Glomerular visceral epithelial cell (primary cell): ENCODE data around the gene KNDC1.
"Not testable (repeated sequence)": the region's sequence is repeated elsewhere in the genome, so short reads cannot be mapped to it uniquely, and the experiment has no call there.

ENCODE experiments used
- DNase-seq: peaks from one replicate; pipeline ENCODE4 v3.0.0-alpha.2; 2016; ENCODE audit errors: extremely low spot score

Gene KNDC1

GRCh38 chr10:133161486-133162109 is 1.6 kb downstream of the KNDC1 start:
- no peak for DNase-seq

DNA sequence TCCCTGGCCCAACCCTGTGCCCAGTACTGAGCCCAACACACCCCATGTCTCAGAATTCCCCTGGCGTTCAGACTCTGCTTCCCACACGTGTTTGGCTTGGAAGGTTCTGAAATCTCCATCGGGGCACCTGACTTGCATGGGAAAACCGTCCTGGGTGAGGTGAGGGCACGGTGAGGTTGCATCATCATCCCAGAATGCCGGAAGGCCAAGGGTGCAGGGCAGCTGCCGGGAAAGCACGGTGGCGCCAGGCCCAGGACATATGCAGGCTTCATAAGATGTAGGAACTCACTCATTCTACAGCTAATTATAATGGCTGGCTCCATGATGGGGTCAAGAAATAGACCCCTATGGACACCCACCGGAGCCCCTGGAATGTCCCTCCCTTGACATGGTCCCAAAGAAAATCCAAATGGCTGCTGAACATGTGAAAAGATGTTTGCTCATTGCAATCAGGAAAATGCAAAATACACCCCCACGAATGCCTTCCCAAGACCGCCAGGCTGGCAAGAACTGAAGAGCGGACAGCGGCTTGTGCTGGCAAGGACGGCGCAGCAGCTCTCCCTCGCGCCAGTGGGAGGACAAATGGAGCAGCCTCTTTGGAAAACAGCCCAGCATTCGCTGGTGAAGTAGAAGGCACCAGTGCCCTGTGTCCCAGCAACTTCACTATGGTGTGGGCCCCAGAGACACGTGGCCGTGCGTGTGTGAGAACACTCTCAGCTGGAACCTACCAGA is 2.3 kb downstream of the KNDC1 start:
- DNase-seq: no peak

DNA sequence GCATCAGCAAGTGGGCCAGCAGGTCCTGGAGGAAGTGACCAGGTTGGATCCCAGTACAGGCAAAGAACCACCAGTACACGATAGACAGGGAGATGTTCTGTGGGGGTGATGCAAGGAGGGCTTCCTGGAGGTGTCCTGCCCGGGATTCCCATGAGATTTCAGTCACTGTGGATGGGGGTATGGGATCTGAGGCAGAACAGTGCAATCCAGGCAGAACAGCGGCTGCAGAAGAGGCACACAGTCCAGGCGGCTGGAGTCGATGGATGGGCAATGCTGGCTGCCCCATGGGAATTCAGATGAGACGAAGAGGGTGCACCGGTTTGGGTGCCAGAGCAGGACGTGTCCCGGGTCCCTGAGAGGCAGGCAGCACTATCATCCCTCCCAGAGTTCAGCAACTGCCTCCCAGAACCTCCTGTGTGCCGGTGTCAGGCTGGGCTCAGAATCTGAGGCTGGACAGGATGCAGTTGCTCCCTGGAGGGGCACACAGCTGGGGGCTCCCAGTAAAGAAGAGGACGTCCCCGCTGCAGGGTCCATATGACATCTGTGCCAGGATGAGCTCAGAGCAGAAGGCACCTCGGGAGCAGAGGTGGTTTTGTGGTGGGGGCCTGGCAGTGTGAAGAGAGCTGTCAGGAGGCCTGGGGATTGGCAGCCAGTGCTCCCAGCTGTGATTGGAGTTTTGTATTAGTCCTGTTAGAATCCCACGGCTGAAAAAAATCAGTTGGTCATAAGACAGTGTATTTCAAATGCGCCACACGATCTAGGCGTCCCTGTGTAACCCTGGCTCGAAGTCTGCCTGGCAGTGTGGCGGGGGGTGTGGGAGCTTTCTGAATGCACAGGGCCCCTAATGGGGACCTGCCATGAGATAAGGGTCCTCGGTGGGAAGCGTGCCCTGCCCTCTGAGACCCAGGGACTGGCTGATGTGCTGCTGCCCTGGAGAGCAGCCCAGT is 3.2 kb downstream of the KNDC1 start:
- no peak for DNase-seq

DNA sequence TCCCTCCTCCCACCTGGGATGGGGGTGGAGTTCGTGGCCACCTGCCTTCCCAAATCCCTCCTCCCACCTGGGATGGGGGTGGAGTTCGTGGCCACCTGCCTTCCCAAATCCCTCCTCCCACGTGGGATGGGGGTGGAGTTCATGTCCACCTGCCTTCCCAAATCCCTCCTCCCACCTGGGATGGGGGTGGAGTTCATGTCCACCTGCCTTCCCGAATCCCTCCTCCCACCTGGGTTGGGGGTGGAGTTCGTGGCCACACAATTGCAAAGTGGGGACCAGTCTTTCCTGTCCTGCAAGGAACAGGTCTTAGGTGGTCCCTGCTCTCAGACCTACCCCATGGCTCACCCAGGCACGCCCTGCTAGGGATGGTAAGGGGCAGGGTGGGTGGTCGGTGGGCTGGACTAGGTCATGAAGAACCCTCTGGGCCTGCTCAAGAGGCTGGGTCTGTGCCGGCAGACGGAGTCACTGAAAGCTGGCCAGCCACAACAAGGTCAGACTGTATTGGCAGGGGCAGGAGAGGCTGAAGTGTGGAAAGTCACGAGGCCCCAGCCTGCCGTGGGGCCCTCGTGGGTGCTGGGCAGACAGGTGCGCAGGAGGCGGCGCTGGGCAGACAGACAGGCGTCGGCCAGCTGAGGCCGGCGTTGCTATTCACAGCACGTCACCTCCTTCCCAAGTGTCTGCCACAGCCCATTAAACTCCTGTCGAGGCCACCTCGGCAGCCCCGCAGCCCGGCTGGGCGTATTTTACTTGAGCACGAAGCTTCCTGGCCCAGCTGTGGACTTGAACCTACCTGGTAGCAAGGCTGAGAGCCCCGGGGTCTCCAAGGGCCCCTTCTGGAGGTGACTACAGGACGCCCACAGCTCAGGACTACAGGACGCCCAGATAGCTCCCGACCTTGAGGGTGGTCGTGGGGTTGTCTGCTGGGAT is 4.1 kb downstream of the KNDC1 start:
- DNase-seq: no peak

DNA sequence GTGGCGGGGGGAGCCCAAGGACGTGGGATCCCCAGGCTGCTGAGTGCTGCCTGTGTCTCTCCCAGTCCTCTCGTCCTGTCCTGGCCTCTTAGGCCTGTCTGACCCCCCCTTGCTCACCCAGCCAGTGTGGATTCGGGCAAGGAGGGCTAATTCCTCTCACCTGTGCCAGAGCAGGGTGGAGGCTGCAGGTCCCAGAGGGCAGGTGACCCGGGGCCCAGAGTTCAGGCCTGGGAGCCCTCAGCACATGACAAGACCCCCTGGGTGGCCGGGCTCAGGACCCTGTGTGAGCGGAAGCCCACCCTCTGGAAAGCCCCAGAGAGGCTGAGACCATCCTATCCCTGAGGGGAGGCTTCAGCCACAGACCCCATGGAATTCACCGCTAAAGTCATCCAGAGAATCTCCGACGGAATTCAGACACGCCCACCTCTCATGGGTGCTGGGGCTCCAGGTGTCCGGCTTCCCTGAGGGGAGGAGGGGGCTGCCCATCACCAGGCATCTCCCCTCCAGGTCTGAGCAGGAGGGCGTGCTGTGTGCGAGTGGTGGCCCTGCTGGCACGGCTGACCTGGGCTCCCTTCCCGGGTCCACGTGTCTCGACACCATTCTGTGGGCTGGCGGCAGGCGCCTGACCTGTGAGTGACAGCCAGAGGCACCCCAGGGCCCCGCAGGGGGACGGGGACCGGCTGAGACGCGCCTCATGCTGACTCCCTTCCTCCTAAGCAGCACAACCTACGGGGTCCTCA is 5.0 kb downstream of the KNDC1 start:
- DNase-seq: no peak

DNA sequence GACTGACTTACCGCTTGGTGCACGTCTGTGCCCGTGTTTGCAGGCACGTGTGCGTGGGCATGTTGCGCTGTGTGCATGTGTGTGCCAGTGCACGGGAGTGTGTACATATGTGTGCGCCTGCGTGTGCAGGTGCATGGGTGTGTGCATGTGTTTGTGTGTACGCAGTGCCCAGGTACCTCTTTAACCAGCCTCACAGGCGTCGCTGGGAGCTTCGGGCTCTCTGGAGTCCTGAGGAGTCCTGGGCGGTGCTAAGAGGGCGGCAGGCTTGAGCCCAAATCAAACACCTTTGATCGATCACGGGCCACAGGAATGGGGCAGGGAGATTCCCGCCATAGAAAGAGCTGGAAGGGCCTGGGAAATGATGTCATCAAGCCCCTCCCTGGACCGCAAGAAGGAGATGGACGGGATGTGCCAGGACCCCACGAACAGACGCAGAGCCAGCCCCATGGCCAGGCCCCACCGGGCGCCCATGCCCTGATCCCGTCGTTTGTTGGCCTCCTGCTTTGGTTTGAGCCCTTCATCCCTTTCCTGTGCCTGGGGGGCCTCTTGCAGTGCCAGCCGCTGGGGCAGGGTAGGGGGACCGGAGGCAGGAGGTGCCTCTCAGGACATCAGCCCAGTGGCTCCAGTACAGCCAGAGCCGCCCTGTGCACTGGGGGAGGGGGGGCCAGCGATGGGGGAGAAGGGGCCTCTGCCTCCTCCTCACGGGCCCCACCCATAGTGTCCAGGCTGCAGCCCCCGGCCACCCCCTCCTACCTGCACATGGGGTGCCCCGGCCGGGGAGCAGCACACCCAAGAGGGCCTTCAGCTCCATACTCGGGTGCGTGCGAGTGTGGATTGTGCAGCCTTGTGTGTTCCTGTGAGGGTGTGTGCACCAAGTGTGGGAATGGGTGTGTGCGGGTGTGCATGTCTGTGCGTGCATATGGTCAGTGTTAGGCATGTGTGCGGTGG is 5.8 kb downstream of the KNDC1 start:
- DNase-seq: no peak

DNA sequence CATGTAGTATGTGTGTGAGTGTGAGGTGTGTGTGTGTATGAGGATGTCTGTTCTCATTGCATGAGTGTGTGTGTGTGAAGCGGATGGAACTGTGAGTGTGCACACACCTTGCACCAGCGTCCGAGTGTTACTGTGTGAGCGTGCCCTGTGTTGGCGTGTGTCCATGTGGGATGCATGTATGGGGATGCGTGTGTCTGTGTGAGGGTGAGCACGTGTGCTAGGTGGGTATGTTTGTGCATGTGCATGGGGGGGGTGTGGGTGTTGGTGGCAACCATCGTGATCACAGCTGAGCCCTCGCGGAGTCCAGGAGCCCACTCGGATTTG is 6.4 kb downstream of the KNDC1 start:
- DNase-seq: no peak

DNA sequence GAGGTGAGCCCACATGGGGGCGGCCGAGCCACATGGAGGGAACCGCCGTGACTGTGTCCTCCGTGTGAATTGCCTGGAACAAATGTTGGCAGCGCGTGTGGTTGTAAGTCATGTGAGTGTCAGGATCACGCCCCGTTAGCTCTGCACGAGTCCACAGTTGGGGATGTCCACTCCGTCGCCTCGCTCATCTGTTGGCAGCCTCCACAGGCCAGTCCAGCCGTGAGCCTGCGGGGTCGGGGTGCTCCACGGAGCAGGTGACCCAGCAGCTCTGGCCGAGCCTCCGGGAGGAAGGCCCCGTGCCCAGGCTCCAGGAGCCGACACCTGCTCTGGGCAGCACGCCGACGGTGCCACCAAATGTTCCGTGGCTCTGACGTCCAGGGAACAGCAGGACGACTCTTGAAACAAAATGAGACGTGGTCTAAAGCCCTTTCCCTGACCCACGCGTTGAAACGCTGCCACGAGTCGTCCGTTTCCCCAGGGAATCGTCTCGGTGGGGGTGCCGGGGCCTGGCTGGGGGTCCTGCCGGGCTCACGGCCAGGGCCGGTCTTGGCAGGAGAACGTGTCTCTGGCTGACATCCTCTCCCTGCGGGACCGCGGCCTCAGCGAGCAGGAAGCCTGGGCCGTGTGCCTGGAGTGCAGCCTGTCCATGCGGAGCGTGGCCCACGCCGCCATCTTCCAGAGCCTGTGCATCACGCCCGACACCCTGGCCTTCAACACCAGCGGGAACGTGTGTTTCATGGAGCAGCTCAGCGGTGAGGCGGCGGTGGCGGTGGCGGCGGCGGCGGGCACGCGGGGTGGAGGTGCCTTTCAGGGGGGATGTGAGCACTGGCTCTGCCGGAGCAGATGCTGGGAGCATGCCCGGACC is 7.0 kb downstream of the KNDC1 start:
- no peak for DNase-seq

DNA sequence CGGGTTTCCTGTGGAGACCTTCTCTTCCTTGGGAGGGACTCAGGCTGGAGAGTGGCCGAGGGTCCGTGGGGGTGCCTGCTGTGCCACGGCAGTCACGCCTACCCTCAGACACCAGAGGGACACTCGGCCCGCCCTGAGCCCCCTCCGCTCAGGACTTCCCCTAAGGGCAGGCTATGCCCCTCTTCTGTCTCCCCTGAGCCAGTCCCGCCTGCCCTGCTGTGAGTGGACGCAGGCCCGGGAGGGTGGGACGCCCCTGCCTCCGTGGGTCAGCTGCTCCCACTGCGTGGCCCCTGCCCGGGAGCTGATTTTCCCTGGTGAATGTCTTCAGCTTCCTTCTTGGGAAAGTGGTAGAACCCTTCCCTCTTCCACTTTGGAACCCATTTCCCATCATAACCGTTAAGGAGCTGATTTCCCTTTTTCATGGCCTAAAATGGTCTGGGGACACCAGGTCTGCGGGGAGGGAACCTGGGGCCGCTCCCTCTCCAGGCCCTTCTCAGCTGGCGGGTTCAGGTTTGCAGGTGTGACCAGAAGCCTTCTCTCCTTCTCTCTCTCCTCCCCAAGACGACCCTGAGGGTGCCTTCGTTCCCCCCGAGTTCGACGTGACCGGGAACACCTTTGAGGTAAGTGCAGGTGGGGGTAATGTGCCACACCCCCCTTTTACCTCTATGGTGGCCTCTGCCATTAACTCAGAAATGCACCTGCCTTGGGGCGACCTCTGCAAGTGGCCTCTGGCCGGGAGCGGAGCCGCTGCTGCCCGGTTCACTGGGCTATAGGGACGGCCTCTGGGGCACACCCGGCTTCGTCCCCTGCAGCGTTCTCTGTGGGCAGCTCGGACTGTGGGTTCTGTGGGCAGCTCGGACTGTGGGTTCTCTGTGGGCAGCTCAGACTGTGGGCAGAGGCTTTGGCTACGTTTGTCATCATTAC is 7.9 kb downstream of the KNDC1 start:
- no peak for DNase-seq

- no peak for DNase-seq
These were observed 8.6 kb downstream of the KNDC1 start for GRCh38 chr10:133168617-133169031.

- DNase-seq: no peak
These were observed 9.3 kb downstream of the KNDC1 start for GRCh38 chr10:133169173-133169947.

- DNase-seq: no peak
These were observed 10.1 kb downstream of the KNDC1 start for GRCh38 chr10:133170092-133170491.

GRCh38 chr10:133173860-133174640 is 14.0 kb downstream of the KNDC1 start:
- no peak for DNase-seq

GRCh38 chr10:133174689-133175263 is 14.8 kb downstream of the KNDC1 start:
- DNase-seq: no peak

GRCh38 chr10:133175624-133176023 is 15.6 kb downstream of the KNDC1 start:
- DNase-seq: not testable (repeated sequence)

- no peak for DNase-seq
These were observed 16.5 kb downstream of the KNDC1 start for GRCh38 chr10:133176546-133176945.
